PFSK-1 (cell line): ENCODE results near the gene DOK4.

Source experiments
- FOXP2 ChIP-seq: optimal IDR thresholded peaks from 2 replicates; pipeline ENCODE3; 2011; ENCODE audit warnings: borderline replicate concordance, control low read depth, inconsistent platforms; ENCODE audit not compliant: insufficient read depth; ENCODE audit errors: extremely low read length, extremely low read depth
- POLR2AphosphoS5 ChIP-seq: IDR thresholded peaks from 2 replicates; pipeline ENCODE4 v1.6.1; 2012; ENCODE audit warnings: low read depth, mild to moderate bottlenecking, control low read depth, low read length, moderate library complexity
- SIN3A ChIP-seq: IDR thresholded peaks from 2 replicates; pipeline ENCODE4 v1.6.1; 2012; ENCODE audit warnings: mild to moderate bottlenecking, low read length, moderate library complexity, borderline replicate concordance; ENCODE audit not compliant: insufficient read depth
- TAF1 ChIP-seq: IDR thresholded peaks from 2 replicates; pipeline ENCODE4 v1.6.1; 2012; ENCODE audit warnings: low read length, control low read depth, borderline replicate concordance; ENCODE audit not compliant: insufficient read depth
- TF ChIP-seq, protein P1 (sequence below), 2 experiments: IDR thresholded peaks; 2 replicates each; pipeline versions ENCODE4 v1.6.1 to v1.8.0; 2011 to 2012; ENCODE audit warnings: low read depth in 2 of 2, low read length in 2 of 2, control low read depth in 1 of 2, inconsistent platforms in 1 of 2, mild to moderate bottlenecking in 1 of 2, moderate library complexity in 1 of 2; ENCODE audit not compliant: insufficient read depth in 1 of 2

DOK4 gene

GRCh38 chr16:57473906-57474305 lies 12.4 kb downstream of the DOK4 start:
- TF ChIP-seq FOXP2 (no peak), TAF1 (no peak), POLR2AphosphoS5 (no peak), SIN3A (no peak)
- TF ChIP-seq, protein P1, sequence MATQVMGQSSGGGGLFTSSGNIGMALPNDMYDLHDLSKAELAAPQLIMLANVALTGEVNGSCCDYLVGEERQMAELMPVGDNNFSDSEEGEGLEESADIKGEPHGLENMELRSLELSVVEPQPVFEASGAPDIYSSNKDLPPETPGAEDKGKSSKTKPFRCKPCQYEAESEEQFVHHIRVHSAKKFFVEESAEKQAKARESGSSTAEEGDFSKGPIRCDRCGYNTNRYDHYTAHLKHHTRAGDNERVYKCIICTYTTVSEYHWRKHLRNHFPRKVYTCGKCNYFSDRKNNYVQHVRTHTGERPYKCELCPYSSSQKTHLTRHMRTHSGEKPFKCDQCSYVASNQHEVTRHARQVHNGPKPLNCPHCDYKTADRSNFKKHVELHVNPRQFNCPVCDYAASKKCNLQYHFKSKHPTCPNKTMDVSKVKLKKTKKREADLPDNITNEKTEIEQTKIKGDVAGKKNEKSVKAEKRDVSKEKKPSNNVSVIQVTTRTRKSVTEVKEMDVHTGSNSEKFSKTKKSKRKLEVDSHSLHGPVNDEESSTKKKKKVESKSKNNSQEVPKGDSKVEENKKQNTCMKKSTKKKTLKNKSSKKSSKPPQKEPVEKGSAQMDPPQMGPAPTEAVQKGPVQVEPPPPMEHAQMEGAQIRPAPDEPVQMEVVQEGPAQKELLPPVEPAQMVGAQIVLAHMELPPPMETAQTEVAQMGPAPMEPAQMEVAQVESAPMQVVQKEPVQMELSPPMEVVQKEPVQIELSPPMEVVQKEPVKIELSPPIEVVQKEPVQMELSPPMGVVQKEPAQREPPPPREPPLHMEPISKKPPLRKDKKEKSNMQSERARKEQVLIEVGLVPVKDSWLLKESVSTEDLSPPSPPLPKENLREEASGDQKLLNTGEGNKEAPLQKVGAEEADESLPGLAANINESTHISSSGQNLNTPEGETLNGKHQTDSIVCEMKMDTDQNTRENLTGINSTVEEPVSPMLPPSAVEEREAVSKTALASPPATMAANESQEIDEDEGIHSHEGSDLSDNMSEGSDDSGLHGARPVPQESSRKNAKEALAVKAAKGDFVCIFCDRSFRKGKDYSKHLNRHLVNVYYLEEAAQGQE (IDR thresholded peaks at IDR 0.05; ENCODE audit: insufficient read depth in 1 of 2, low read depth in 2 of 2, low read length in 2 of 2) = no peak

- TF ChIP-seq FOXP2 (no peak), TAF1 (no peak), SIN3A (no peak), POLR2AphosphoS5 (no peak)
- TF ChIP-seq, protein P1 (IDR thresholded peaks at IDR 0.05; ENCODE audit: insufficient read depth in 1 of 2, low read depth in 2 of 2, low read length in 2 of 2) = no peak
These were observed 13.0 kb downstream of the DOK4 start for GRCh38 chr16:57473176-57473840.

DNA sequence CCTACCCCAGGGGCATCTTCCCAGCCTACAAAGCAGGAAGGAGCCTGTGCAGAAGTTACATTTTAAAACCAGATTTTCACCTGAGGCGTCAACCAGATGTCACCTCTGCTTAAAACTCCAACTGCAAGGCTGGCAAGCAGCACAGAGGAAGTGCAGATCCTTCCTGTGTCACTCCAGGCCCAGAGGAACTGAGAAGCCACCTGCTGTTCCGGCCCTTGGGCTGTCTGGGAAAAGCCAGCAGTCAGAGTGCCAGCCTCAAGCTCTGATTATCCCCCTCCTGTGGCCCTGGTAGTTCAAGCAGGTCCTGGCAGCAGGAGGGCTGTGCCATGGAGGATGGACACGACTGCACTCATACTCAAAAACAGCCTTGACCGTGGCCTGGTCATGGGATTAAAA lies 13.6 kb downstream of the DOK4 start:
- TF ChIP-seq POLR2AphosphoS5 (0 out of 2 replicates have a peak, but pooled peaks have one; percentile 22), TAF1 (no peak)

GRCh38 chr16:57471852-57472664 lies 14.2 kb downstream of the DOK4 start:
- TF ChIP-seq FOXP2 = no peak
- TF ChIP-seq POLR2AphosphoS5 = no peak; the same call in 1 of the 2 replicates
- no peak for TF ChIP-seq TAF1
- TF ChIP-seq SIN3A = no peak
- TF ChIP-seq, protein P1 (IDR thresholded peaks at IDR 0.05; ENCODE audit: insufficient read depth in 1 of 2, low read depth in 2 of 2, low read length in 2 of 2) = no peak

- TF ChIP-seq TAF1 (no peak), FOXP2 (no peak), SIN3A (no peak), POLR2AphosphoS5 (no peak)
- TF ChIP-seq, protein P1 (IDR thresholded peaks at IDR 0.05; ENCODE audit: insufficient read depth in 1 of 2, low read depth in 2 of 2, low read length in 2 of 2) = no peak
These were observed 15.1 kb downstream of the DOK4 start for GRCh38 chr16:57471209-57471608.
